GM12873 (cell line): ENCODE measurements around the gene OBSCN.
A peak's percentile ranks its signal among the peaks of the same experiment; 100 is the strongest.

Source experiments
- TF ChIP-seq, protein P1 (sequence below): IDR thresholded peaks from 2 replicates; pipeline ENCODE4 v1.5.1; 2012; ENCODE audit warnings: low read depth, mild to moderate bottlenecking, moderate library complexity, low read length, control low read depth; ENCODE audit not compliant: insufficient read depth; ENCODE audit errors: missing control alignments

OBSCN gene

DNA sequence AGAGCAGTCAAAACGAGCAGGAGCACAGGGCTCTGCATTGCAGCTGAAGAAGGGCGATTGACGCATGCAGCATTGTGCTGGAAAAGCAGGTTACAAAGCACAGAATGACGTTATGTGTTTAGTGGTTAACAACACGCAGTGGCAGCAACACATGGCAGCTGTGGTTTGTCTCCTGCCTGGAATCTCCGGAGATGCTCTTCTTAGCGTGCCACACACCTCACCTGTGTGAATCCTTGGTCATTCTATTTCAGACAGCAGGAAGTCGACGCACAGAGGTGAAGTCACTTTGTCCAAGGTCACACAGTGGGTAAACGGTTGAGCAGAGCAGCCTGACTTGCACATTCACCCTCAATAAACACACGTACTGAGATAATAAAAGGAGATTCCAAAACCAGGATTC is 14.7 kb downstream of the OBSCN start:
- TF ChIP-seq, protein P1, sequence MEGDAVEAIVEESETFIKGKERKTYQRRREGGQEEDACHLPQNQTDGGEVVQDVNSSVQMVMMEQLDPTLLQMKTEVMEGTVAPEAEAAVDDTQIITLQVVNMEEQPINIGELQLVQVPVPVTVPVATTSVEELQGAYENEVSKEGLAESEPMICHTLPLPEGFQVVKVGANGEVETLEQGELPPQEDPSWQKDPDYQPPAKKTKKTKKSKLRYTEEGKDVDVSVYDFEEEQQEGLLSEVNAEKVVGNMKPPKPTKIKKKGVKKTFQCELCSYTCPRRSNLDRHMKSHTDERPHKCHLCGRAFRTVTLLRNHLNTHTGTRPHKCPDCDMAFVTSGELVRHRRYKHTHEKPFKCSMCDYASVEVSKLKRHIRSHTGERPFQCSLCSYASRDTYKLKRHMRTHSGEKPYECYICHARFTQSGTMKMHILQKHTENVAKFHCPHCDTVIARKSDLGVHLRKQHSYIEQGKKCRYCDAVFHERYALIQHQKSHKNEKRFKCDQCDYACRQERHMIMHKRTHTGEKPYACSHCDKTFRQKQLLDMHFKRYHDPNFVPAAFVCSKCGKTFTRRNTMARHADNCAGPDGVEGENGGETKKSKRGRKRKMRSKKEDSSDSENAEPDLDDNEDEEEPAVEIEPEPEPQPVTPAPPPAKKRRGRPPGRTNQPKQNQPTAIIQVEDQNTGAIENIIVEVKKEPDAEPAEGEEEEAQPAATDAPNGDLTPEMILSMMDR = no peak

DNA sequence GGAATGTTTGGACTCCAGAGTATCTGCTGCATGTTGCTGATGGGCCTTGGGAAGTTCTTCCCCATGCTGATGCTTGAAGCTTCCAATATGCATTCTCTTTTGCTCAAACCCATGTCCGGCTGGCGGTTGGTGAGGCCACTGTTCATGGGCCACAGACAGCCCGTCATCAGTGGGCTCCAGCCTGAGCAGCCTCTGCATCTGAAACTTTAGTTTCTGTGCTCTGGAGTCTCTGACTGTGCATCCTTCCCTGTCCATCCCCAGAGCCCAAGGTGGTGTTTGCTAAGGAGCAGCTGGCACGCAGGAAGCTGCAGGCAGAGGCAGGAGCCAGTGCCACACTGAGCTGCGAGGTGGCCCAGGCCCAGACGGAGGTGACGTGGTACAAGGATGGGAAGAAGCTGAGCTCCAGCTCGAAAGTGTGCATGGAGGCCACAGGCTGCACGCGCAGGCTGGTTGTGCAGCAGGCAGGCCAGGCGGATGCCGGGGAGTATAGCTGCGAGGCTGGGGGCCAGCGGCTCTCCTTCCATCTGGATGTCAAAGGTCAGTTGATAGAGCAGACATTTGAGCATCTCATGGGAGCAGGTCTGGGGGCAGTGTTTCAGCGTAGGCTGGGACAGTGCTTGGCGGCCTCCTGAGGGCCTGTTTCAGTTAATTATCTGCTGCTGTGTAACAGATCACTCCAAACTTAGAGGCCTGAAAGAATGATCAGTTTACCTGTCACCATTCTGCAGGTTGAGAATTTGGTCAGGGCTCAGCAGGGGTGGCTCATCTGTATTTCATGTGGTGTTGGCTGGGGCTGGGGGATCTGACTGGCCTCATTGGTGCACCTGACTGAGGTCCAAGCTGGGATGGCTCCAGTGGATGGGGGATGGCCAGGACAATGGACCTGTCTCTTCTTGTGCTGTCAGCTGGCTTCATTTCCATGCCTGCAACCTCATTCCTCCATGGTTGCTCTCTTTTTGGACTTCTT is 16.6 kb downstream of the OBSCN start:
- TF ChIP-seq, protein P1 = no peak

DNA sequence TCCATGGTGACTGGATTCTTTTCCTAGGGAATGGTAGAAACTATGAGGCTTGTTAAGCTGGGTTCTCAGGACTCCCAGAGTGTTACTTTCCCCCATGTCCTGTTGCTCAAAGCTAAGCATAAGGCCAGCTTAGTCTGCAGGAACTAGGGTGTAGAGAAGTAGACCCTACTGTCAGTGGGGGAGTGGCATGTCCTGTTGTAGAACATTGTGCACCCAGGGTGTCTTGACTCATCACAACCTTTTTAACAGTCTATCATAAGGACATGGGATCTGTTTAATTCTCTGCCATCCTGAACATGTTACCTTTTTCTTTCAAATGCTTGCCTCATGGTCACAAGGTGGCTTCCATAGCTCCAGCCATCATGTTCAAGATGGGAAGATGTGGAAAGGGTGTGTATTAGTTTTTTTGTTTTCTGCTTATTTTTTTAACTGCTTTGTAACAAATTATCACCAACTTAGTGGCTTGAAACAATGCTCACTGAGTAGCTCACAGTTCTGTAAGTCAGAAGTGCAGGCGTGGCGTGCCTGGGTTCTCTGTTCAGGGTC is 17.4 kb downstream of the OBSCN start:
- TF ChIP-seq, protein P1 = no peak

DNA sequence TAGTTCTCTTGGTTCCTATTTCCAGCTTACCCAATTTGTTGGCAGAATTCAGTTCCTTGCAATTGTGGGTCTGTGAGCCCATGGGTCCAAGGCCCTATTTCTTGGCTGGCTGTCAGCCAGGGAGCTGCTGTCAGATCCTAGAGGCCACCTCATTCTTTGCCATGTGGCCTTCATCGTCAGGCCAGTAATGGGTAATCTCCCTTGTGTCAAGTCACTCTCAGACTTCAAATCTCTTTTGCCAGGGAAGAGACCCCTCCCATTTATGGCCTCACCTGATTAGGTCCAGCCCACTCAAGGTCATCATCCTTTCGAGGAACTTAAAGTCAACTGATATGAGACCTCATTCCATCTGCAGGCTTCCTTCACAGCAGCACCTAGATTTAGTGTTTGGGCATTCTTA is 17.9 kb downstream of the OBSCN start:
- TF ChIP-seq, protein P1 = no peak

DNA sequence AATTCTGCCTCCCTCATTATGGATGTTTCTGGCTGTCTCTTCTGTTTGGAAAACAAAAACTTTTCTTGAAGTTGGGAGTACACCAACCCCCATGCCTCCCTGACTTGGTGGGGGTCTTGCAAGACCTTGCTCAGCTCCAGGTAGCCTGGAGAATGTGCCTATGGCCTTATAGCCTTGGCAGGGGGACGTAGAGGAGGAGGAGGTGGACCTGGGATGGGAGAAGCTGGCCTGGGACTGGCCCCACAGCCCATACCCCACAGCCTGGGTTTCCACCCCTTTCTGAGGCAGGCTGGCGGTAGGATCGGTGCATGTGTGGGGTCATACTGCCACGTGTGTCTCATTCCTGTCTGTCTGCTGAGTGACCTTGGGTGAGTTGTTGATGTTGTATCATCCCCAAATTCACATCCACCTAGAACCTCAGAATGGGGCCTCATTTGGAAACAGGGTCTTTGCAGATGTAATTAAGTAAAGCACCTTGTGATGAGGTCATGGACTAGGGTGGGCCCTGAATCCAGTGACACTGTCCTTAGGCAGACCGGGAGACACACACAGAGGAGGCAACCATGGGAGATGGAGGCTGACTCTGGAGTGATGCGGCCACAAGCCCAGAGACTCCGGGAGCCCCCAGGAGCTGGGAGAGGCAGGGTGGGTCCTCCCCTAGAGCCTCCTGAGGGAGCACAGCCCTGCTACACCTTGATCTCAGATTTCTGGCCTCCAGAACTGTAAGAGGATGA is 18.5 kb downstream of the OBSCN start:
- TF ChIP-seq, protein P1 = no peak

DNA sequence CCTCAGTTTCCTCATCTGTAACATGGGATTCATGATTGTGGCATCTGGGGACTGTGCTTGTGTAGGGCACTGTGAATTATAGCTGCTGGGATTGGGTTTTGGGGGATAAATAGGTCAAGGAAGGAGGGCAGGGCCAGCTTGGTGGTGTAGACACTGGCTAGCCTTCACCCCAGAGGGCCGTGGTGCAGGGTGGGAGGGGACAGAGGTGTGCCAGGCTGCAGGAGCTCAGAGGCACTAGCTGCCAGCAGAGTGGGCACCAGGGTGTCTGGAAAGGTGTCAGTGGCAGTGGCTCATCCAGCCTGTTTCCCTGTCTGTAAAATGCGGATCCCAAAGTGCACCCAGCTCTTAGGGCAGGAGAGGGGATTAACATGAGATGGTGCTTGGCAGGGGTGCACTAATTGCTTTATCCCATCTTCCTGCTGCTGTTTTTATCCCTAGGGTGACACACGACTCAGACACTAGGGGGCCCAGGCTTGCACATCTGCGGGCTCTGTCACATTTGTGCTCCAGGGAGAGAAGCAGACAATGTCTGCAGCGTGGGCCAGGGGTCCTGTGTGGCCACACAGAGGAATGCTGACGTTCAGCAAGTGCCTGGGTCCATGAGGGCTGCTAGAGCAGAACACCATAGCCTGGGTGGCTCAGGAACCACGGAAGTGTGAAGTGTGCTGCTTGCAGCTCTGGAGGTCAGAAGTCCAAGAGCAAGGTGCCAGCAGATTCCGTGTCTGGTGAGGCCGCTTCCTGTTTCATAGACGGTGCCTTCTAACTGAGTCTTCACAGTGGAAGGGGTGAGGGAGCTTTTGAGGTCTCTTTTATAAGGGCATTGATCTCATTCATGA is 19.3 kb downstream of the OBSCN start:
- TF ChIP-seq, protein P1 = peak; percentile 29
